ENCODE results near the gene ZNF140.

The ZNF140 gene

DNA sequence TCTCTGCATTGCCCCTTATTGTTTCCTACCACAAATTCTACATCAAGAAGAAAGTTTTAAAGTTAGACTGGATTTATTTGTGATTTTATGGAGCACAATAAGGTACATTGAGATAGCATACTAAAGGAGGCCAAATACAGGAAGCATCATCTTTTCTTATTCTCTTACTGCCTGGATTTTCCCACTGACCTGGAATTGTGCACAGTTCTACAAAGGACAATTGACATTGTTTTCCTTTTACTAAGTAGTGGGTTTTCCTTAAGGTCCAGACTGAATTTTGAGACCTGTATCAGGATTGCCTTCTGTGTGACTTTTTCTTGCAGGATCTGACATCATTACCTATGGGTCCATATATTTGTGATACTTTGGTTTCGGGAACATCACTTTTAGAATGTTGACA, 18.8 kb upstream of the ZNF140 start:
- TF ChIP-seq, protein P1, sequence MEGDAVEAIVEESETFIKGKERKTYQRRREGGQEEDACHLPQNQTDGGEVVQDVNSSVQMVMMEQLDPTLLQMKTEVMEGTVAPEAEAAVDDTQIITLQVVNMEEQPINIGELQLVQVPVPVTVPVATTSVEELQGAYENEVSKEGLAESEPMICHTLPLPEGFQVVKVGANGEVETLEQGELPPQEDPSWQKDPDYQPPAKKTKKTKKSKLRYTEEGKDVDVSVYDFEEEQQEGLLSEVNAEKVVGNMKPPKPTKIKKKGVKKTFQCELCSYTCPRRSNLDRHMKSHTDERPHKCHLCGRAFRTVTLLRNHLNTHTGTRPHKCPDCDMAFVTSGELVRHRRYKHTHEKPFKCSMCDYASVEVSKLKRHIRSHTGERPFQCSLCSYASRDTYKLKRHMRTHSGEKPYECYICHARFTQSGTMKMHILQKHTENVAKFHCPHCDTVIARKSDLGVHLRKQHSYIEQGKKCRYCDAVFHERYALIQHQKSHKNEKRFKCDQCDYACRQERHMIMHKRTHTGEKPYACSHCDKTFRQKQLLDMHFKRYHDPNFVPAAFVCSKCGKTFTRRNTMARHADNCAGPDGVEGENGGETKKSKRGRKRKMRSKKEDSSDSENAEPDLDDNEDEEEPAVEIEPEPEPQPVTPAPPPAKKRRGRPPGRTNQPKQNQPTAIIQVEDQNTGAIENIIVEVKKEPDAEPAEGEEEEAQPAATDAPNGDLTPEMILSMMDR (IDR thresholded peaks at IDR 0.05; ENCODE audit: extremely low read depth, missing control alignments): no peak
- no peak for DNase-seq (ENCODE audit: low spot score)

DNA sequence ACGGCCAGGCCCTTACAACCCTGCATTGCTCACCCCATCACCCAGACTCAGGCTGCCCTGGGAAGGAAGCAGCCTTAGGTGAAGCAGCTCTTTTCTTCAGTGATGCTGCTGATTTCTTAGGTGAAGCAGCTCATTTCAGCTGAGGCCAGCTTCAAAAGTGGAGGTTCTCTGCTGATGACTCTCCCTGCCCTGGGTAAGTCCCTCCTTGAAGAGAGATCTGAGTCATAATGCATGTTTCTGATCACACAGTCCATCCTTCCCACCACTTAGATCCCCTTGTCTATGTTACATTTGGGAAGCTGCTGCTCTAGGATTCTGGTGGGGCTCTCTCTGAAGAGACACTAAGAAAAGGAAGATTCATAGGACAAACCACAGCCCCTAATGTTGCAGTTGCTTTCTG, 17.2 kb upstream of the ZNF140 start:
- no peak for DNase-seq (ENCODE audit: low spot score)
- TF ChIP-seq, protein P1 (IDR thresholded peaks at IDR 0.05; ENCODE audit: extremely low read depth, missing control alignments): no peak

DNA sequence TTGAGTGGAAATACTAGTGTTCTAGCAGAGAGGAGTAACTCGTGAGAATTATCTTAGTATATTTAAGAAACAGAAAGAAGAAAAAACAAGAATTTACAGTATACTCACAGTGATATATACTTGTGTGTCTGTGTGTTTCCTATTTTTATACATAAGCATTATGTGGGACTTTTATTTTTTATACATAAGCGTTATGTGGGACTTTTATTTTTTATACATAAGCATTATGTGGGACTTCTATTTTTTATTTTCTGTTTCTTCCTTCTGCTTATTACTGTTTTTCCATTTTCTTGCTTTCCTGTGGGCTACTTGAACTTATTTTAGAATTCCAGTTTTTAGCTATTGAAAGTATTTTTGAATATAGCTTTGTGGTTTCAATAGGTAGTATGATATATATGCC, 6.9 kb upstream of the ZNF140 start:
- DNase-seq (ENCODE audit: low spot score): no peak

DNA sequence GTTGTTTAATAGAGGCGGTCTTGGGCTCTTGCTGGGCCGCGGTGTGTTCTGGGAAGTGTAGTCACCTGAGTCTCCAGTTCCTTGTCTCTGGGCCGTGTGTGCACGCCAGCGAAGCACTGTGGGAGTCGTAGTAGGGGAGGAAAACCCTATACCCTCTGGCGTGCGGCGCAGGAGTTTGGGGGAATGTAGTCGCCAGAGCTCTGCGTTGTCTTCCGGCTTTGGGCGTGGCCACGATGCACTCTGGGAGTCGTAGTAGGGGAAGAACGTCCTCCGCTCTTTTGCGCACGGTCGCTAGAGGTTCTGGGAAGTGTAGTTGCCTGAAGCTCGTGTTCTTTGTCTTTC, 726 bp upstream of the ZNF140 start:
- DNase-seq (ENCODE audit: low spot score): peak; percentile 84
- TF ChIP-seq, protein P1 (IDR thresholded peaks at IDR 0.05; ENCODE audit: extremely low read depth, missing control alignments): no peak

More for the DNA sequence above, 6.9 kb upstream of the ZNF140 start:
- TF ChIP-seq, protein P1 (IDR thresholded peaks at IDR 0.05; ENCODE audit: extremely low read depth, missing control alignments): no peak

DNA sequence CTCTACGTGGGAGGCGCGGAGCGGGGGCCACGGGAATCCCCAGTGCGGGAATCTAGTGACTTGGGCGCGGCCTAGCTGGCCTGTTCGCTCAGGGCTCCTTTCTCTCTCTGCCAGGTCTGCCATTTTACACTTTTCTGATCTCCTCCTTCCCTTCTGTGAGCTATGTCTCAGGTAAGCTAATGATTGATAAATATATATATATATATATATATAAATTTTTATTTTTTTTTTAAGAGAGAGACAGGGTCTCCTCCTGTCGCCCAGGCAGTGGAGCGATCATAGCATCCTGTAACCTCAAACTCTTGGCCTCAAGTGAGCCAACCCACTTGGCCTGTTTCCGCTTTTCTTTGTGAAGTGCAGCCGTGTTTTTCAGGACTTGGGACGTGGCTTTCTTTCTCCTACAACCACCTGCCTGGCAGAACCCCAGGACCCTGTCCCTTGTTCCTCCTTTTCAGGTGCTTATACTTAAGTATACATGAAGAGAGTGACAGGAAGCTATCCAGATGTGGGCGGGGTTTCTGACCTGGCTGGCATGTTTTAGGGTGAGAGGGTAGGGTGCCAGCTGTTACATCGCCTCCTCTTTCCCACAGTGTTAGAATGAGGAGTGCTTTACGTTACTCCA, 547 bp downstream of the ZNF140 start:
- TF ChIP-seq, protein P1 (IDR thresholded peaks at IDR 0.05; ENCODE audit: extremely low read depth, missing control alignments): no peak
- DNase-seq (ENCODE audit: low spot score): no peak

DNA sequence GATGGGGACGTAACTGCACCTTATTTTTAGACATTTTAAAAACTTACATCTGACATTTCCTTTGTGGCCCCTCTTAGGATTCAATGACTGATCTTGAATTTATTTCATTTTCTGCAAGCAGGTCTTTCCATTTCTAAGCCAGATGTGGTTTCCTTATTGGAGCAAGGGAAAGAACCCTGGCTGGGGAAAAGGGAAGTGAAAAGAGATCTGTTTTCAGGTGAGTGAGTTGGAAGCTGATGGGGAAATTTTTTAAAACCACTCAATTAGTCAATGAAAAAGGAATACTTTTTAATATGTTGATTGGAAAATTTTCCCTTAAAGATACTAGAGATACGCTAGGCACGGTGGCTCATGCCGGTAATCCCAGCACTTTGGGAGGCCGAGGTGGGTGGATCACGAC, 2.6 kb downstream of the ZNF140 start:
- DNase-seq (ENCODE audit: low spot score): no peak
- TF ChIP-seq, protein P1 (IDR thresholded peaks at IDR 0.05; ENCODE audit: extremely low read depth, missing control alignments): no peak

DNA sequence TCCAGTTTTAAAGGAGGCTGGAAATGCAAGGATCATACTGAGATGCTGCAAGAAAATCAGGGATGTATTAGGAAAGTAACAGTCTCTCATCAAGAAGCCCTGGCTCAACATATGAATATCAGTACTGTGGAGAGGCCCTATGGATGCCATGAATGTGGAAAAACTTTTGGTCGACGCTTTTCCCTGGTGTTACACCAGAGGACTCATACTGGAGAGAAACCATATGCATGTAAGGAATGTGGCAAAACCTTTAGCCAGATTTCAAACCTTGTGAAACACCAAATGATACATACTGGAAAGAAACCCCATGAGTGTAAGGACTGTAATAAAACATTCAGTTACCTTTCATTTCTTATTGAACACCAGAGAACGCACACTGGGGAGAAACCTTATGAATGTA, 24.9 kb downstream of the ZNF140 start:
- TF ChIP-seq, protein P1 (IDR thresholded peaks at IDR 0.05; ENCODE audit: extremely low read depth, missing control alignments): no peak
- DNase-seq (ENCODE audit: low spot score): no peak
